Left lobe of liver (tissue), 2 donors: ENCODE results near the gene PSMB1. TPM values are rescaled to one million over a fixed set of nuclear protein-coding genes. Genes with fewer than 3 reads are reported as not detected.
"Not testable (repeated sequence)": the region's sequence is repeated elsewhere in the genome, so short reads cannot be mapped to it uniquely, and the experiment has no call there.

ENCODE experiments used
- ATAC-seq: fragments of 200-7000 bp; cut with Tn5 transposase; one replicate; pipeline ENCODE4 v1.9.1; 2020; ENCODE audit warnings: mild to moderate bottlenecking, moderate library complexity
- DNase-seq: peaks from one replicate; pipeline ENCODE4 v3.0.0-alpha.2; 2020; ENCODE audit warnings: low spot score
- total RNA-seq: library from RNA; stranded (reverse); gene quantifications from one replicate; pipeline ENCODE4 v1.2.1, GENCODE V29; 2021
- donor health status: DM: no; HTN: no; CAD: no; lungs with moderate emphysema.
- donor health status: DM: no; HTN: yes; CAD: no.

Gene PSMB1
- total RNA-seq, 1 donor from 2014 or later, result 89.8 TPM

GRCh38 chr6:170536671-170537070 lies 16.4 kb downstream of the PSMB1 start:
- DNase-seq (no peak), ATAC-seq (no peak)

- peak; percentile 60 for ATAC-seq
- no peak for DNase-seq
Measured at GRCh38 chr6:170535004-170535403, 18.1 kb downstream of the PSMB1 start.

- ATAC-seq, result no peak
- DNase-seq, result no peak
Measured at GRCh38 chr6:170533792-170534191, 19.3 kb downstream of the PSMB1 start.

DNA sequence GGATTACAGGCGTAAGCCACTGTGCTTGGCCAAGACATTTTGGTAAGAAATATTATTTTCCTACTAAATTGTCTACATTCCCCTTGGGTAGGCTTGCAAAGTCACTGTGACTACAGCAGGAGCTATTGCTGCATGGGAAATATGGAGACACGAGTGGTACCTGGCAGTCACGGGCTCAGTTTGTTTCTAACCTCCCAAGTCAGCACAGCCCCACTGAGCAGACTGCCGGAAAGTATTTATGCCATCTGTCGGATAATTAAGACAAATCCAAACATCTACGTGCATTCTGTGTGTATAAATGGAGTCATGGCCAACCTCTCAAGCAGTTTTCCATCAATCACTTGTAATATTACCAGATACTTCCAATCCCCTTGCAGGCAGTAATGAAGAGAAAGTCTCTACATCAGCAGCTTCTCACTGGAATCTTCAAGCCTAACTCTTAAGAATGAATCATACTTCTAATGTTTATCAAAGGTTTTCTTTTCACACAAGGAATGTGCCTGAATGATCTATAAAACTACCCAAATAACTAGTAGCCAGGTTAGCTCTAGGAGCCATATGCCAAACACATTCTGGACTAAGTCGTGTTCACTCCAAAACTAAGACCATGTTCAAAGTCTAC lies 20.1 kb downstream of the PSMB1 start:
- no peak for DNase-seq
- no peak for ATAC-seq

GRCh38 chr6:170529839-170530469 lies 23.2 kb downstream of the PSMB1 start:
- peak; percentile 99 for ATAC-seq

GRCh38 chr6:170527995-170528394 lies 25.1 kb downstream of the PSMB1 start:
- ATAC-seq, DNase-seq: not testable (repeated sequence)

More at GRCh38 chr6:170529839-170530469, 23.2 kb downstream of the PSMB1 start:
- peak; percentile 87 for DNase-seq

GRCh38 chr6:170525795-170526194 lies 27.3 kb downstream of the PSMB1 start:
- no peak for DNase-seq
- no peak for ATAC-seq

GRCh38 chr6:170524172-170524502 lies 29.0 kb downstream of the PSMB1 start:
- ATAC-seq, result no peak
- no peak for DNase-seq

DNA sequence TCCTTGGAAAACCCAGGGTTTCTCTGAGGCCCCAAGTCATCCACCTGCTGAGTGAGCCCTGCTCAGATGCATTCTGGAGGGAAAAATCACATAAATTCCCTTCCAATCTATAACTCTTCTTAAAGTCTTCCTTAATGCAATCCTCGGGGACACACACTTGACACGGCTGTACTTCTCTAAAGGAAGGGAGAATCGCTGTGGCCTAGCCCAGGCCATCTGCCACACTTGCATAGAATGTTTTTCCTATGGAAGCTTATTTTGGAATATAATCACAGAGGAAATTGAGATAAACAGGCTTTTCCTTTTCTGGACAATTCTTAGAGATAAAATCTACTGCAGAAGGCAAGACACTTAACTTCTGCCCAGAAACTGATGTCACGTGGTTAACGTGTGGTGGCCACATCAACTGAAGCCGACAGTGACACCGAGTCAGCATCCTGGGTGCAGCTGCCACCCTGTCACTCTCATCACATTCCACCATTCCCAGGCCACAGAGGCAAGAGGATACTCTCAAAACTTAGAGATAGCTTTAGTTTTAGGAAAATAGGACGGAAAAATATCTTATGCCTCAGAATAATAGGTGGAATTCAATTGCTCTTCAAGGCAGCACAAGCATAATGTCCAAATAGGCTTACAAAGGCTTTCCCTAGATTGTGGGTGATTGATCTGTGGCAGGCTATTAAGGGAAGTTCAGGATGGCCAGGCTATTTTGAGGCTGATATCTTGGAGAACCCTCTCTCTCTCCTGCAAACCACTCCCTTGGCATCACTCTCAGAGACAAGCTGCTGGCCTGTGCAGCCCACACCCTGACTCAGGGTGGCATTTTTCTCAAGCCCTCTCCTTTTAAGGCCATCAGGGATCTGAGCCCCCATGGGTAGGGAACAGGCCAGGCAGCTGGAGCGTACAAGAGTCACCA lies 29.6 kb downstream of the PSMB1 start:
- ATAC-seq, result peak; percentile 29
- DNase-seq, result no peak

DNA sequence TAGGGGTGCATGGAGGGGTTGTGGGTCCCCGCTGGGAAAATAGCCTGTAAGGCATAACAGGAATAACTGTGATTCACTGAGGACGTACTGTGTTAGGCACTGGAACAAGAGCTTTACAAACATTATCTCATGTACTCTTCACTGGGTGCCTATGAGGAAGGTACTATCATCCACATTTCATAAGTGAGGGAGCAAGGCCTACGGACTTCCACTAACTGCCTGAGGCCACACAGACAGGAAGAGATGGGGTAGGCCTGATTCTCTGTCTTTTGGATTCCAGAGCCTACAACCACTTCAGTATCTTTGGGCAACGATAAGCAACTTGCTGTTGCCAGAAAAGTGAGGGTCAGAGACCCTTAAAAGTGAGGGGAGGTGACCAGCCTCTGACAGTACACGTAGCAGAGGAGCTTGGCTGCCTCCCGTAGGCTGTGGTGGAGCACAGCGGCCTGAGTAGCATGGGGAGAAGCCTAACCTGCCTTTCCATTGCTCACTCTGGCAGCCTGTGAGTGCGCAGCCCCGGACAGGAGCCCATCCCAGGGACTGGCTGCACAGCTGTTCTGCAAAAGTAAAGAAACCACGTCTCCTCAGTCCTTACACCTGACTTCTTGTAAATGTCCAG lies 30.4 kb downstream of the PSMB1 start:
- peak; percentile 31 for ATAC-seq
- no peak for DNase-seq

DNA sequence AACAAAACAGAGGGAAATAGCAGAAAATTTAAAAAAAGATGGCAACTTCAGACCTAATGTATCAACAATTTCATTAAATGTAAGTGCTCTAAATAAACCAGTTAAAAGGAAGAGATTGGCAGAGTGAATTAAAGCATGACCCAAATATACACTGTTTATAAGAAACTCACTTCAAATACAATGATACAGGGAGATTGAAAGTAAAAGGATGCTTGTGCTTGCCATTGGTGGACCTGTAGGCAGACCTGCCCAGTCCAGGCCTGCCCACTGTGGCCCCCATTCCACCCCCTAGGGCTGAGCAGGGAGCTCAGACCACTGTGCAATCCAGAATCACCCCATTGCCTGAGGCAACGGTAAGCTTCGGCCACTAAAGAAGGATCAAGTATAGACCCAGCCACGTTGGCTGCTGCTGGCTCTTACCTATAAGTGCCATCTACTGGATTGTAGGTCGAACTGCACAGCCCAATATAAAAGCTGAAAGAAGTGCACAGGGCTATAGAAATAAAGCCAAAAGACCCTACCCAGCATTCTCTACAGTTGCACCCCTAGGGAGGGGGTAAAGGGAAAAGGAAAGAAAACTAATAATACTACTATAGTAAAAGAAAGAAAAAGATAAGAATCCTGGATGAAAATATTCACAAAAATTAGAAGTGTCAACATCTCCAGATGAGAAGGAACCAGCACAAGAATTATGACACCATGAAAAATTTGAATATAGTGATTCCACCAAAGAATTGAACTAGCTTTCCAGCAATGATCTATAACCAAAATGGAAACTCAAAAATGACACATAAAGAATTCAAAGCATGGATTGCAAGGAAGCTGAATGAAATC lies 36.1 kb downstream of the PSMB1 start:
- ATAC-seq, result peak; percentile 99
- DNase-seq, result no peak

DNA sequence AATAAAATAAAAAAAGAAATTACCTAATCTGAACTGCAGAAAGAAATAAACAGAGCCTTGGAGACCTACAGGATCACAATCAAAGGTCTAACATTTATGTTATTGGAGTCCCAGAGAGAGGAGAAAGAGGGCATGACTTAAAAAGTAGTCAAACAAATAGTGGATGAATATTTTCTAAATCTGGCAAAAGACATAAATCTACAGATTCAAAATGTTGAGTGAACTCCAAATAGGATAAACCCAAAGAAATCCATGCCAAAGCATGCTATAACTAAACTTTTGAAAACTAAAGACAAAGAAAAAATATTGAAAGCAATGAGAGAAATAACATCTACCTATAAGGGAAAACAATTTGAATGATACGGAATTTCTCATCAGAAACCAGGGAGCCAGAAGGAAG lies 38.2 kb downstream of the PSMB1 start:
- DNase-seq (no peak), ATAC-seq (no peak)

GRCh38 chr6:170512249-170512648 lies 40.9 kb downstream of the PSMB1 start:
- DNase-seq, result no peak
- ATAC-seq, result no peak

DNA sequence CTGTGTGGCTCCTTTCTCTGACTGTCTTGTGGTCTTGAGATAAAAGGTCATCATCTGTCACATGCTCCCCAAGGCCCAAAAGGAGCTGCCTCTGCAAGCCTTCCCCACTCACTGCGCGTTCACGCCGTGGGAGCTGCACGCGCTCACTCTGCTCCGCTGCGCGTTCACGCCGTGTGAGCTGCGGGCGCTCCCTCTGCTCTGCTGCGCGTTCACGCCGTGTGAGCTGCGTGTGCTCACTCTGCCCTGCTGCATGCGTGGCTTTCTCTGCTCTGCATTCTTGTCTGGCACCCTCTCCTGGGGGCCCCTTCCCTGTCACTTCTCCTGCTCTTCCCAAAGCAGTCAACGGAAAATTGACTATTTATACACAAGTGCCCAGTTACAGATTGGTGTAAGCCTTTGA lies 42.5 kb downstream of the PSMB1 start:
- ATAC-seq (no peak), DNase-seq (no peak)

DNA sequence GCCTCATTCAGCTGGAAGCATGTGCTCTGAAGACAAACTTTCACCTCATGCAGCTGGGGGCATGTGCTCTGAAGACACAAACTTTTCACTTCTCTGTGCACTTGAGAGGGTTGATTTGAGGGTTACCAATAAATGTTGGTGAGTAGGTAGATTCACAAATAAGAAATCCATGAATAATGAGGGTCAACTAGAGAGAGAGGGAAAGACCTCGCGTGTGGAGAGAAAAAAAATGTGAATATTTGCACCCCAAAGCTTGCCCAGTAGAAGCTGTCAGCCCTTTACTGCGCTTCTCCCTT lies 43.4 kb downstream of the PSMB1 start:
- no peak for DNase-seq
- ATAC-seq, result no peak

GRCh38 chr6:170508892-170509722 lies 44.0 kb downstream of the PSMB1 start:
- not testable (repeated sequence) for DNase-seq, ATAC-seq

DNA sequence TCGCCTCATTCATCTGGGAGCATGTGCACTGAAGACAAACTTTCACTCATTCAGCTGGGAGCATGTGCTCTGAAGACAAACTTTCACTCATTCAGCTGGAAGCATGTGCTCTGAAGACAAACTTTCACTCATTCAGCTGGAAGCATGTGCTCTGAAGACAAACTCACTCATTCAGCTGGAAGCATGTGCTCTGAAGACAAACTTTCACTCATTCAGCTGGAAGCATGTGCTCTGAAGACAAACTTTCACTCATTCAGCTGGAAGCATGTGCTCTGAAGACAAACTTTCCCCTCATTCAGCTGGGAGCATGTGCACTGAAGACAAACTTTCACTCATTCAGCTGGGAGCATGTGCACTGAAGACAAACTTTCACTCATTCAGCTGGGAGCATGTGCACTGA lies 44.8 kb downstream of the PSMB1 start:
- DNase-seq, ATAC-seq: not testable (repeated sequence)

GRCh38 chr6:170507728-170508127 lies 45.4 kb downstream of the PSMB1 start:
- ATAC-seq, DNase-seq: not testable (repeated sequence)

GRCh38 chr6:170506446-170506845 lies 46.7 kb downstream of the PSMB1 start:
- DNase-seq (no peak), ATAC-seq (no peak)

DNA sequence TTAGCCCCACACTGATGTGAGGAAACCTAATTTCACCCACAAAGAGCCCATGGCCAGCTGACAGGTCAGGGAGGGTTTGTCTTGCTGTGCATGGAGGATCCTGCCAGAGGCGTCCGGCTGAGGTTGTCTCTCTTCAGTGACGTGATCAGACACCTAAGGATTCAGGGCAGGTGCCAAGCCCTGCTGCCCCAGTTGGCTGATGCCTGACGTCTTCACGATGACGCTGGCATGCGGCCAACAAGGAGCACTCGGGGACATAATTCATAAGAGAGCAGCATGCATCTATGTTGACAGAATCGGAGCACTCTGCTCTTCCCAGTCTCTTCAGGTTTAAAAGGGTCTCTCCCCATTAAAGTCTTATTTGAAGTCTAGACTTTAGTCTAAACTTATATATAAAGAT lies 47.8 kb downstream of the PSMB1 start:
- ATAC-seq, result no peak
- DNase-seq, result no peak
